Loucy (cell line): Measurements from ENCODE around the gene ZSCAN5A.
"Not testable (repeated sequence)": the region's sequence is repeated elsewhere in the genome, so short reads cannot be mapped to it uniquely, and the experiment has no call there.

Experiments
- EZH2phosphoT487 ChIP-seq: fragments of 200-600 bp; IDR thresholded peaks from 2 replicates; pipeline ENCODE4 v1.6.1; 2018; ENCODE audit warnings: antibody characterized with exemption, mild to moderate bottlenecking, moderate library complexity, borderline replicate concordance
- TF ChIP-seq, protein P1 (sequence below): fragments of 200-600 bp; sonication (generic); conservative IDR thresholded peaks from 2 replicates; pipeline ENCODE4 v1.5.1; 2014; ENCODE audit warnings: mild to moderate bottlenecking, antibody characterized with exemption, low read length

GRCh38 chr19:56261932-56262331 lies 52.7 kb downstream of the ZSCAN5A start:
- TF ChIP-seq, protein P1, sequence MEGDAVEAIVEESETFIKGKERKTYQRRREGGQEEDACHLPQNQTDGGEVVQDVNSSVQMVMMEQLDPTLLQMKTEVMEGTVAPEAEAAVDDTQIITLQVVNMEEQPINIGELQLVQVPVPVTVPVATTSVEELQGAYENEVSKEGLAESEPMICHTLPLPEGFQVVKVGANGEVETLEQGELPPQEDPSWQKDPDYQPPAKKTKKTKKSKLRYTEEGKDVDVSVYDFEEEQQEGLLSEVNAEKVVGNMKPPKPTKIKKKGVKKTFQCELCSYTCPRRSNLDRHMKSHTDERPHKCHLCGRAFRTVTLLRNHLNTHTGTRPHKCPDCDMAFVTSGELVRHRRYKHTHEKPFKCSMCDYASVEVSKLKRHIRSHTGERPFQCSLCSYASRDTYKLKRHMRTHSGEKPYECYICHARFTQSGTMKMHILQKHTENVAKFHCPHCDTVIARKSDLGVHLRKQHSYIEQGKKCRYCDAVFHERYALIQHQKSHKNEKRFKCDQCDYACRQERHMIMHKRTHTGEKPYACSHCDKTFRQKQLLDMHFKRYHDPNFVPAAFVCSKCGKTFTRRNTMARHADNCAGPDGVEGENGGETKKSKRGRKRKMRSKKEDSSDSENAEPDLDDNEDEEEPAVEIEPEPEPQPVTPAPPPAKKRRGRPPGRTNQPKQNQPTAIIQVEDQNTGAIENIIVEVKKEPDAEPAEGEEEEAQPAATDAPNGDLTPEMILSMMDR, result not testable (repeated sequence)
- TF ChIP-seq EZH2phosphoT487, result not testable (repeated sequence)
